Tibial artery (tissue), 4 donors: ENCODE data around the gene C14orf180.

Source experiments
- DNase-seq, 2 donors: peaks; one replicate each; pipeline ENCODE4 v3.0.0-alpha.2; 2019
- H3K27ac ChIP-seq, 2 donors: fragments of 200-600 bp; sonication (generic) in 1 of 2; 1 replicate in 1 of 2; 2 replicates in 1 of 2; pipeline ENCODE4 v1.5.1; 2018 to 2019; ENCODE audit warnings: mild to moderate bottlenecking in 1 of 2
- H3K27me3 ChIP-seq, 2 donors: fragments of 200-600 bp; sonication (generic) in 1 of 2; one replicate each; pipeline versions ENCODE4 v1.5.1 to v1.6.0; 2016 to 2019
- H3K36me3 ChIP-seq, 3 donors: fragments of 200-600 bp; sonication (generic) in 2 of 3; one replicate each; pipeline ENCODE4 v1.5.1; 2016 to 2019; ENCODE audit warnings: mild to moderate bottlenecking in 2 of 3
- H3K4me1 ChIP-seq, 4 donors: fragments of 200-600 bp; sonication (generic) in 2 of 4; 1 replicate in 3 of 4; 2 replicates in 1 of 4; pipeline ENCODE4 v1.5.1; 2016 to 2019
- H3K4me3 ChIP-seq, 2 donors: fragments of 200-600 bp; sonication (generic) in 1 of 2; 1 replicate in 1 of 2; 2 replicates in 1 of 2; pipeline ENCODE4 v1.5.1; 2018 to 2019; ENCODE audit warnings: mild to moderate bottlenecking in 2 of 2
- H3K9me3 ChIP-seq, 3 donors: fragments of 200-600 bp; sonication (generic) in 1 of 3; one replicate each; pipeline ENCODE4 v1.5.1; 2016 to 2019
- intact Hi-C: fragments of 100-400 bp; cut with DNase I; formaldehyde crosslinking; loops from one replicate; pipeline ENCODE4 v1.15.0; 2023; ENCODE audit warnings: low total_unique reads
- TF ChIP-seq, protein P1 (sequence below), 2 experiments: fragments of 200-600 bp in 1 of 2; fragments of 450-650 bp in 1 of 2; IDR thresholded peaks; one replicate each; pipeline ENCODE4 v1.5.1; 2017 to 2019; ENCODE audit warnings: antibody characterized with exemption in 2 of 2, mild to moderate bottlenecking in 1 of 2, moderate library complexity in 1 of 2

Gene C14orf180

DNA sequence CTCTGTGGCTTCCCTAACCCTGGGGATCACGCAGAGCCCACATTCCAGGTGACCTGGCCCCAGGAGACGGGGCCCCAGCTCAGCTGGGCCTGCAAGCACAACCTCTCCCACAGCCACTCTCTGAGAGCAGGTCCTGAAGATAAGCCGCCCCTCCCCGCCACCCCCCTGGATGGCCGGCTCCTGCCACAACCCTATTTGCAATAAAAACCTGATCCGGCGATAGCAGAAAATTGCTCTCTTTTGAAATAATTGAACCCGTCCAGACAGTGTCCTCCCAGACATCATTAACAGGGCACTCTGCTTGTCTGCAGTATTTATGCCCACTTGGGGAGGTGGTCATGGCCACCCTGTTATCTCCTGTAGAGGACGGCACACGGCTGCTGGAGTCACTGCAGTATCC lies 5.0 kb downstream of the C14orf180 start:
- no peak overlapping the region for H3K4me3 ChIP-seq
- no peaks in the 10 kb centered on the region for H3K9me3 ChIP-seq
- H3K36me3 ChIP-seq, result no peaks in the 10 kb centered on the region
- intact Hi-C loops, result no loop called here
- peaks cover 0 to 61% (median 45%) of the 10 kb centered on the region in 4 donors for H3K4me1 ChIP-seq
- TF ChIP-seq, protein P1, sequence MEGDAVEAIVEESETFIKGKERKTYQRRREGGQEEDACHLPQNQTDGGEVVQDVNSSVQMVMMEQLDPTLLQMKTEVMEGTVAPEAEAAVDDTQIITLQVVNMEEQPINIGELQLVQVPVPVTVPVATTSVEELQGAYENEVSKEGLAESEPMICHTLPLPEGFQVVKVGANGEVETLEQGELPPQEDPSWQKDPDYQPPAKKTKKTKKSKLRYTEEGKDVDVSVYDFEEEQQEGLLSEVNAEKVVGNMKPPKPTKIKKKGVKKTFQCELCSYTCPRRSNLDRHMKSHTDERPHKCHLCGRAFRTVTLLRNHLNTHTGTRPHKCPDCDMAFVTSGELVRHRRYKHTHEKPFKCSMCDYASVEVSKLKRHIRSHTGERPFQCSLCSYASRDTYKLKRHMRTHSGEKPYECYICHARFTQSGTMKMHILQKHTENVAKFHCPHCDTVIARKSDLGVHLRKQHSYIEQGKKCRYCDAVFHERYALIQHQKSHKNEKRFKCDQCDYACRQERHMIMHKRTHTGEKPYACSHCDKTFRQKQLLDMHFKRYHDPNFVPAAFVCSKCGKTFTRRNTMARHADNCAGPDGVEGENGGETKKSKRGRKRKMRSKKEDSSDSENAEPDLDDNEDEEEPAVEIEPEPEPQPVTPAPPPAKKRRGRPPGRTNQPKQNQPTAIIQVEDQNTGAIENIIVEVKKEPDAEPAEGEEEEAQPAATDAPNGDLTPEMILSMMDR (IDR thresholded peaks at IDR 0.05), result no peak
- no peak overlapping the region for H3K27ac ChIP-seq
- no peak for DNase-seq
- H3K27me3 ChIP-seq, result peaks cover 0 to 22% of the 10 kb centered on the region in 2 donors

DNA sequence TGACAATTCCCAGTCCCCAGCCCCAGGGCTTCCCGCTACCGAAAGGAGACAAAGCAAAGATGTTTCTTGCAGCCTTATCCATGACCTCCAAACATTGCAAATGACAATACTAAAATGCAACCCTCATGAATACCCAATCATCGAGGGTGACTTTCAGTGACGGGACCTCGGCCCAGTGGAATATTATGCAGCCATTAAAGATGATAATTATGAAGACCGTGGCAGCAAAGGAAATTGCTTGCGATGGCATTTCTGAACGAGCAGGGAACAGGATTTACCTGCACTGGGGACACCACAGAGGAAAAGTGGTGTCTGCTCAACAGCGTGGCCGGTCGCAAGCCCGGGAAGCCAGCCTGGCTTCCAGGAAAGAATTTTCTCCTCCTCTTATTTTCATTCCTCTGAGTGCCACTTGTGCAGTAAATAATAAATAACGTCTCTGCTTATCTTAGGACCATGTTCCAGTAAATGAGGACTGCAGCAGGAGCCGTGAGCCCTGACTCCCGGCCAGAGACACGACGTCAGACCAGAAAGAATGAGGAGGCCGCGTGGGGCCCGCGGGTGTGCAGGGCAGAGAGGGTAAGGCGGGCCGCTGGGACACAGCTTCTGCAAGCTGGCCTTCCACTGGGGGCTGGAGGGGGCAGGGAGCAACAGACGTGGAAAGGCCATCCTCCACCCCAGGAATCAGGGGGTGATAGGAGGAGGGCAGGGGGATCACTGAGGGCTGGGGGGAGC lies 6.6 kb downstream of the C14orf180 start:
- intact Hi-C loops, result no loop called here
- no peaks in the 10 kb centered on the region for H3K36me3 ChIP-seq
- H3K4me1 ChIP-seq, result peaks cover 0 to 45% (median 29%) of the 10 kb centered on the region in 4 donors
- peak overlapping the region; percentile 45 to 49 for H3K27ac ChIP-seq
- DNase-seq, result no peak
- no peak overlapping the region for H3K4me3 ChIP-seq
- TF ChIP-seq, protein P1 (IDR thresholded peaks at IDR 0.05), result no peak
- H3K9me3 ChIP-seq, result no peaks in the 10 kb centered on the region
- H3K27me3 ChIP-seq, result peaks cover 0 to 16% of the 10 kb centered on the region in 2 donors

DNA sequence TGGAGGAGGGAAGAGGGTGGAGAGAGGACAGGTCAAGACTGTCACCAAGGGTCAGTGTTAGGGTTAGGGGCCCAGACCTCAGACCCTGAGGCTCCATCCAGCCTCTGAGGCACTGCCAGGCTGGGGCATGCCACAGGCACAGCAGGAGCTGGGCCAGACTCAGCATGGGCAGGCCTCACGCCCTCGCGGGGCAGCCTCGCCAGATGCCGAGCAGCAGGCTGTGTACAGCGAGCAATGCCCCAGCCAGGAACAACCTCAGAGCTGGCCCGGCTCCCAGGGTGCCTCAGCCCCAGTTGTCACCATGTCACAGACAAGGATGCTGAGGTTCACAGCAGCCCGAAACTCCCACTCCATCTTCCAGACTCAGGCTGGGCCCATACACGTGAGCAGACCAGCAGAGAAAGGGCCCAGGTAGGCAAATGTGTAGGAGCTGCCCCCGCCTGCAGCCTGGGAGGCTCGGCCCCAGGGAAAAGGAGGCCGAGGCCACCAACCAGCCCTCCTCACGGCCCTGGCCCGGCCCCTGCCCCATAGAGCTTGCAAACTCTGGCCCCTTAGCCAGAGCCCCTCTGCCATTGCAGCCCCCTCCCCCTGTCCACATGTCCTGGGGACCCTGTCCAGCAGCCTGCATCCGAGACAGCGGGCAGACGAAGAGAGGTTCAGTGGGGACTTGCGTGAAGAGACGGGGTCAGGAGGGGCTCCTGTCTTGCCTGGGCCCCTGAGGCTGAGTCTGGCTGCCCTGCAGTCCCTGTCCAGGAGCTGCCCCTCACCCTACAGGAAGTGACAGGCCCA lies 7.5 kb downstream of the C14orf180 start:
- peak in 1 of 2 donors; percentile 79 for DNase-seq
- no peaks in the 10 kb centered on the region for H3K9me3 ChIP-seq
- peaks cover 0 to 36% (median 22%) of the 10 kb centered on the region in 4 donors for H3K4me1 ChIP-seq
- TF ChIP-seq, protein P1 (IDR thresholded peaks at IDR 0.05), result no peak
- H3K27ac ChIP-seq, result peak overlapping the region; percentile 45 to 49
- intact Hi-C loops, result no loop called here
- peaks cover 0 to 11% of the 10 kb centered on the region in 2 donors for H3K27me3 ChIP-seq
- H3K4me3 ChIP-seq, result no peak overlapping the region
- H3K36me3 ChIP-seq, result no peaks in the 10 kb centered on the region

DNA sequence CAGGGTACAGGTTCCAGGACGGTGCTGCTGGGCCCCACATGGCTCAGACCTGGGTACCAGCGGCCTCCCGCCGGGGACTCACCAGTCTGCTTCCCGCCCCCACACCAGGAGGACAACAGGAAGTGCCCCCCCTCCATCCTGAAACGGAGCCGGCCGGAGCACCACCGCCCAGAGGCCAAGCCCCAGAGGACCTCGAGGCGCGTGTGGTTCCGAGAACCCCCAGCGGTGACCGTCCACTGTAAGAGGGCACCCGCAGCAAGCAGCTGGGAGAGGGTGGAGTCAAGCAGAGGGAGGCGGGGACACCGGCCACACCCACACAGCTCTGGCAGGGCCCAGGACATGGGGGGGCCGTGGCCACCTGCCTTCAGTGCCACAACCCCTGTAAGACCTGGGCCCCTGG lies 8.1 kb downstream of the C14orf180 start:
- DNase-seq, result no peak
- intact Hi-C loops, result no loop called here
- peaks cover 0 to 30% (median 16%) of the 10 kb centered on the region in 4 donors for H3K4me1 ChIP-seq
- peaks cover 0 to 8% of the 10 kb centered on the region in 2 donors for H3K27me3 ChIP-seq
- H3K4me3 ChIP-seq, result no peak overlapping the region
- H3K27ac ChIP-seq, result no peak overlapping the region
- TF ChIP-seq, protein P1 (IDR thresholded peaks at IDR 0.05), result no peak
- H3K9me3 ChIP-seq, result no peaks in the 10 kb centered on the region
- H3K36me3 ChIP-seq, result no peaks in the 10 kb centered on the region

DNA sequence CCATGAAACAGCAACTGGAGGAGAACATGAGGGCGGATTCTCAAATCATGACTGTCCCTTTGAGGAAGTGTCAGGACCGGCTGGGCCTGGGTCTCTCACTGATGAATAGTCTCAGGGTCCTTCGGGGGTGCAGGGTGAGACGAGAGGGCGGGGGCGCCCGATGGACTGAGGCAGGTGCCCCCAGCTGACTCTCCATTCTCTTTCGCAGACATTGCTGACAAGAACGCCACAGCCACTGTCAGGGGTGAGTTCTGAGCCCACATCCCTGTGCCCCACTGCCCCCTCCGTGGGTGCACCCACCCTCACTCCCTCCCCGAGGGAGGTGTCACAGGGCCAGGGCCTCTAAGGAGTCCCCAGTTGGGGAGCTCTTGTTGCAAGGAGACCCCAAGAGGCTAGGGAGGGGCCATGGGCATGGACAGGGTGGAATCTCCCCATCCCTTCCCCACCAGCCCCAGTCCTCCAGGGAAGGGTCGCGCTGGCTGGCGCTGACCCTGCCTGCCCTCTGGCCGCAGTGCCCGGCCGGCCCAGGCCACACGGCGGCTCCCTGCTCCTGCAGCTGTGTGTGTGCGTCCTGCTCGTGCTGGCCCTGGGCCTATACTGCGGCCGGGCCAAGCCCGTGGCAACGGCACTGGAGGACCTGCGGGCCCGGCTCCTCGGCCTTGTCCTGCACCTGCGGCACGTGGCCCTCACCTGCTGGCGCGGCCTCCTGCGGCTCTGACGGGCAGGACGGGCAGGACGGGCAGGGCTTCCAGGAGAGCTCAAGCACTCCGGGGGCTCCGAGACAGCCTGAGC lies 8.7 kb downstream of the C14orf180 start:
- intact Hi-C loops, result no loop called here
- Histone ChIP-seq H3K27ac (no peak overlapping the region), H3K9me3 (no peaks in the 10 kb centered on the region), H3K36me3 (no peaks in the 10 kb centered on the region), H3K4me3 (no peak overlapping the region), H3K27me3 (peaks cover 0 to 11% of the 10 kb centered on the region in 2 donors), H3K4me1 (peaks cover 0 to 24% (median 12%) of the 10 kb centered on the region in 4 donors)
- TF ChIP-seq, protein P1 (IDR thresholded peaks at IDR 0.05), result no peak
- DNase-seq, result no peak
